Measurements from ENCODE around the gene TYW5. TPM values are rescaled to one million over a fixed set of nuclear protein-coding genes. Genes with fewer than 3 reads are reported as not detected.

Gene TYW5
- total RNA-seq, 5 donors from 2014 or later (not counting 1 experiment from before 2014, with no cell fraction given), result 7.9 to 13.1 (median 9.4) TPM

DNA sequence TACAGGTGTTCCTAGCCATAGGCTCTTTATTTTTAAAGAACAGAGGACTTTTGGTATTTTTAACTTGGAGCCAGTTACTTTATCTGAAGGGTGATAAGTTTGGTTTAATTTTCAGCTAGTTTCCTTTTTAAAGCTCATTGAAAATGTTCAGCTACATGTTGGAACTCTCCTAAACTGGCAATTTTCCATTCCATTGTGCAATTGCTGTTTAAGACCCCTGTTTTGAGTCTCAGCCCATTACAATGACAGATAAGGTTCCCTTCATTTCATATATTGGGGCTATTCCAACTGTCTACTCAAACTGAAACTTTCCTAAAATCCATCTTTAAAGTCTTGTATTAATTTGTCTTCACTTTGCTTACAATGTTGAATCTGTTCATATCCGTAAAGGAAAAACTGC, 11.7 kb upstream of the TYW5 start:
- H3K9me3 ChIP-seq, result no peaks in the 10 kb centered on the region
- no peak overlapping the region for H3K27ac ChIP-seq (ENCODE audit: low read length)
- H3K27me3 ChIP-seq (replicated peaks in 1 of 2; ENCODE audit: control insufficient read depth in 2 of 2, extremely low read depth in 1 of 2, insufficient read depth in 2 of 2, low read length in 1 of 2), result no peaks in the 10 kb centered on the region
- ChIA-PET POLR2A (no interaction called here), CTCF (no interaction called here)
- no peak overlapping the region for H3K4me3 ChIP-seq (ENCODE audit: control insufficient read depth in 1 of 2, extremely low read depth in 1 of 2, low read length in 1 of 2)
- Mint-ChIP-seq H3K9me3 (no peaks in the 10 kb centered on the region), H3K36me3 (peaks cover 39% of the 10 kb centered on the region), H3K4me3 (no peak overlapping the region), H3K27me3 (no peaks in the 10 kb centered on the region), H3K4me1 (no peaks in the 10 kb centered on the region), H3K27ac (peak overlapping the region in 1 of 2 donors; percentile 2)
- DNase-seq, result no peak
- ATAC-seq (replicated peaks in 1 of 4), result no peak
- H3K36me3 ChIP-seq (ENCODE audit: control insufficient read depth in 2 of 2, extremely low read depth in 1 of 2, insufficient read depth in 1 of 2, low read length in 1 of 2), result peaks cover 2 to 42% of the 10 kb centered on the region in 2 donors
- H3K4me1 ChIP-seq (ENCODE audit: control insufficient read depth in 1 of 2, extremely low read depth in 1 of 2, insufficient read depth in 2 of 2, low read length in 2 of 2), result no peaks in the 10 kb centered on the region
- WGBS (ENCODE audit: insufficient coverage), result no CpG with 5 or more reads among the region's 1 CpG

DNA sequence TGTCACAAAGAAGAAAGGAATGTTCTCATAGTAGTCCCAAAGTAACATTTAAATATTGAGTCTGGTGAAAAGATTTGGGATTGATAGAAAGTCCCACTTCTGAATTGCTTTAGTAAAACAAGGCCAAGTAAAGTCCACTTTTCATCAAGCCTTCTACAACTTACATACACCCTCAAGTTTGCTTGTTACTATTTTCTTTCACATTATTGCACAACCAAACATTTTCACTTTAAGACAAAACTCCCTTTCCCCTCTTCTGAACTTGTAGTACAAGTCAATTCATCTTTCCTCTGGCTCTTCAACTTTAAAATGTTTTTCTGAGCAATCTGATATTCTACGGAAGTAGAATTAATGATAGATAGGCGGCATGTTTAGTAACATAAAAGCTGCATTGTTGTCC, 11.1 kb upstream of the TYW5 start:
- Histone ChIP-seq H3K4me1 (ENCODE audit: control insufficient read depth in 1 of 2, extremely low read depth in 1 of 2, insufficient read depth in 2 of 2, low read length in 2 of 2) (no peaks in the 10 kb centered on the region), H3K4me3 (ENCODE audit: control insufficient read depth in 1 of 2, extremely low read depth in 1 of 2, low read length in 1 of 2) (no peak overlapping the region), H3K27ac (ENCODE audit: low read length) (no peak overlapping the region), H3K9me3 (no peaks in the 10 kb centered on the region), H3K27me3 (replicated peaks in 1 of 2; ENCODE audit: control insufficient read depth in 2 of 2, extremely low read depth in 1 of 2, insufficient read depth in 2 of 2, low read length in 1 of 2) (no peaks in the 10 kb centered on the region), H3K36me3 (ENCODE audit: control insufficient read depth in 2 of 2, extremely low read depth in 1 of 2, insufficient read depth in 1 of 2, low read length in 1 of 2) (peaks cover 2 to 48% of the 10 kb centered on the region in 2 donors)
- WGBS (ENCODE audit: insufficient coverage), result no CpG with 5 or more reads among the region's 2 CpGs
- Mint-ChIP-seq H3K36me3 (peaks cover 44% of the 10 kb centered on the region), H3K4me3 (no peak overlapping the region), H3K4me1 (no peaks in the 10 kb centered on the region), H3K27ac (no peak overlapping the region), H3K27me3 (no peaks in the 10 kb centered on the region), H3K9me3 (no peaks in the 10 kb centered on the region)
- ChIA-PET CTCF (interaction anchor here in 1 of 2 donors (0.7 kb wide), 1 partner anchor 66 kb away, joined by 3 read pairs; no protein-coding TSS in a partner anchor), POLR2A (no interaction called here)
- no peak for ATAC-seq (replicated peaks in 1 of 4)
- DNase-seq, result no peak

DNA sequence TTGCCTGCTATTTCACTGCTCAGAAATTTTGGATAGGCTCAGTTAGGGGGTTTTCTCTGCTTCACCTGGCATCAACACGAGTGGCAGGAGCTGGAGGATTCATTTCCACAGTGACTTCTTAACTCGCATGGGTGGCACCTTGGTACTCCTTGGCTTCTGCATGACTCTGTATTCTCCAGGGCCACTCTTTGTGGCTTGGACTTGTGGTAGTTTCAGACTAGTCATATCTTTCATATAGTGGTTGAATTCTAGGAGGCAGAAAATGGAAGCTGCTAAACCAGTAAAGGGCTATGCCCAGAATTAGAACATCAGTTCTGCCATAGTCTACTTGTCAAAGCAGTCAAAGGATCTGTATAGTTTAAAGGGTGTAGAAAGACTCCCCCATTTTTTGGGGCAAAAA, 6.9 kb upstream of the TYW5 start:
- no peaks in the 10 kb centered on the region for H3K27me3 Mint-ChIP-seq
- Histone ChIP-seq H3K4me3 (ENCODE audit: control insufficient read depth in 1 of 2, extremely low read depth in 1 of 2, low read length in 1 of 2) (no peak overlapping the region), H3K9me3 (no peaks in the 10 kb centered on the region), H3K27ac (ENCODE audit: low read length) (no peak overlapping the region), H3K36me3 (ENCODE audit: control insufficient read depth in 2 of 2, extremely low read depth in 1 of 2, insufficient read depth in 1 of 2, low read length in 1 of 2) (peaks cover 6 to 70% of the 10 kb centered on the region in 2 donors), H3K27me3 (replicated peaks in 1 of 2; ENCODE audit: control insufficient read depth in 2 of 2, extremely low read depth in 1 of 2, insufficient read depth in 2 of 2, low read length in 1 of 2) (no peaks in the 10 kb centered on the region), H3K4me1 (ENCODE audit: control insufficient read depth in 1 of 2, extremely low read depth in 1 of 2, insufficient read depth in 2 of 2, low read length in 2 of 2) (peaks cover 3 to 5% of the 10 kb centered on the region in 2 experiments)
- POLR2A ChIA-PET, result no interaction called here
- no peaks in the 10 kb centered on the region for H3K9me3 Mint-ChIP-seq
- CTCF ChIA-PET, result interaction anchor here in 1 of 2 donors (1.2 kb wide), 1 partner anchor 548 kb away, joined by 3 read pairs; the partner anchor contains the start of gene KCTD18
- H3K36me3 Mint-ChIP-seq, result peaks cover 49% of the 10 kb centered on the region
- DNase-seq, result no peak
- ATAC-seq (replicated peaks in 1 of 4), result no peak
- H3K27ac Mint-ChIP-seq, result no peak overlapping the region
- WGBS (ENCODE audit: insufficient coverage), result 74% methylated on average over 2 of the region's 2 CpGs
- no peak overlapping the region for H3K4me3 Mint-ChIP-seq
- peaks cover 14 to 15% (median 15%) of the 10 kb centered on the region in 3 donors for H3K4me1 Mint-ChIP-seq

DNA sequence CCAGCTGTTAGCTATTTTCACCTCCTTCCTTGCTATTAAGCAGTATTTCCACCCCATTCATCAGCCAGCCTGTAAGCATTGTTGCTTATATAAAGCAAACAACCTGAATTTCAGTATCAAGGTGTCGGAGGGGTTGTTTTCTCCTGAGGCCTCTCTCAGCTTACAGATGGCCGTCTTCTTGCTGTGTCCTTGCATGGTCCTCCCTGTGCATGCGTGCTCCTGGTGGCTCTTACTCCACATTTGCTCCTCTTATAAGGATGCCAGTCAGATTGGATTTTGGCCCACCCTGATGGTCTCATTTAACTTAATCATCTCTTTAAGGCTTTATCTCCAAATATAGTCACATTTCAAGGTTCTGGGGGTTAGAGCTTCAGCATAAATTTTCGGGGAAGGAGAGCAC, 2.7 kb upstream of the TYW5 start:
- no peak overlapping the region for H3K4me3 ChIP-seq (ENCODE audit: control insufficient read depth in 1 of 2, extremely low read depth in 1 of 2, low read length in 1 of 2)
- H3K9me3 Mint-ChIP-seq, result no peaks in the 10 kb centered on the region
- ChIA-PET POLR2A (no interaction called here), CTCF (interaction anchor here in 1 of 2 donors (0.6 kb wide), 1 partner anchor 11 kb away, joined by 3 read pairs; no protein-coding TSS in a partner anchor)
- peaks cover 20 to 28% of the 10 kb centered on the region in 2 experiments for H3K4me1 ChIP-seq (ENCODE audit: control insufficient read depth in 1 of 2, extremely low read depth in 1 of 2, insufficient read depth in 2 of 2, low read length in 2 of 2)
- DNase-seq (no peak), ATAC-seq (replicated peaks in 1 of 4) (no peak)
- H3K36me3 ChIP-seq (ENCODE audit: control insufficient read depth in 2 of 2, extremely low read depth in 1 of 2, insufficient read depth in 1 of 2, low read length in 1 of 2), result peaks cover 3 to 42% of the 10 kb centered on the region in 2 donors
- H3K27ac ChIP-seq (ENCODE audit: low read length), result no peak overlapping the region
- H3K4me1 Mint-ChIP-seq, result peaks cover 36 to 53% (median 49%) of the 10 kb centered on the region in 3 donors
- no peaks in the 10 kb centered on the region for H3K27me3 ChIP-seq (replicated peaks in 1 of 2; ENCODE audit: control insufficient read depth in 2 of 2, extremely low read depth in 1 of 2, insufficient read depth in 2 of 2, low read length in 1 of 2)
- H3K9me3 ChIP-seq, result no peaks in the 10 kb centered on the region
- peak overlapping the region in 1 of 3 donors; percentile 99 for H3K4me3 Mint-ChIP-seq
- H3K27ac Mint-ChIP-seq, result no peak overlapping the region
- H3K36me3 Mint-ChIP-seq, result peaks cover 24% of the 10 kb centered on the region
- H3K27me3 Mint-ChIP-seq, result no peaks in the 10 kb centered on the region
- 100% methylated on average over 1 of the region's 4 CpGs for WGBS (ENCODE audit: insufficient coverage)

DNA sequence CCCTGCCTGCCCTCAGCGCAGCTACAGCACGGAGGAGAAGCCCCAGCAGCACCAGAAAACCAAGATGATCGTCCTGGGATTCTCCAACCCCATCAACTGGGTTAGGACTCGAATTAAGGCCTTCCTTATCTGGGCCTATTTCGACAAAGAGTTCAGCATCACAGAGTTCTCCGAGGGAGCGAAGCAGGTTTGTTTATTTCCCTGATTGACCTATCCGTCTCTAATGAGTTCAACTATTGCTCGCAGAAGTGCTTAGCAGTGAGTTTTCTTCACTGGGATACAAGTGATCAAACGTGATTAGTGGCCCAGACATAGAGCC, 730 bp upstream of the TYW5 start:
- Histone ChIP-seq H3K36me3 (ENCODE audit: control insufficient read depth in 2 of 2, extremely low read depth in 1 of 2, insufficient read depth in 1 of 2, low read length in 1 of 2) (peaks cover under 1 to 25% of the 10 kb centered on the region in 2 donors), H3K4me1 (ENCODE audit: control insufficient read depth in 1 of 2, extremely low read depth in 1 of 2, insufficient read depth in 2 of 2, low read length in 2 of 2) (peaks cover 22 to 28% of the 10 kb centered on the region in 2 experiments), H3K27ac (ENCODE audit: low read length) (peak overlapping the region; percentile 65), H3K9me3 (no peaks in the 10 kb centered on the region), H3K27me3 (replicated peaks in 1 of 2; ENCODE audit: control insufficient read depth in 2 of 2, extremely low read depth in 1 of 2, insufficient read depth in 2 of 2, low read length in 1 of 2) (no peaks in the 10 kb centered on the region), H3K4me3 (ENCODE audit: control insufficient read depth in 1 of 2, extremely low read depth in 1 of 2, low read length in 1 of 2) (peak overlapping the region; percentile 81 to 98)
- CTCF ChIA-PET, result no interaction called here
- DNase-seq (peak in 1 of 35 experiments; percentile 14), ATAC-seq (replicated peaks in 1 of 4) (no peak)
- Mint-ChIP-seq H3K27me3 (no peaks in the 10 kb centered on the region), H3K4me1 (peaks cover 45 to 64% (median 60%) of the 10 kb centered on the region in 3 donors), H3K27ac (peak overlapping the region; percentile 90 to 95), H3K36me3 (peaks cover 12% of the 10 kb centered on the region), H3K4me3 (peak overlapping the region; percentile 97 to 99 (median 98)), H3K9me3 (no peaks in the 10 kb centered on the region)
- POLR2A ChIA-PET, result no interaction called here
- WGBS (ENCODE audit: insufficient coverage), result 2% methylated on average over 8 of the region's 10 CpGs

DNA sequence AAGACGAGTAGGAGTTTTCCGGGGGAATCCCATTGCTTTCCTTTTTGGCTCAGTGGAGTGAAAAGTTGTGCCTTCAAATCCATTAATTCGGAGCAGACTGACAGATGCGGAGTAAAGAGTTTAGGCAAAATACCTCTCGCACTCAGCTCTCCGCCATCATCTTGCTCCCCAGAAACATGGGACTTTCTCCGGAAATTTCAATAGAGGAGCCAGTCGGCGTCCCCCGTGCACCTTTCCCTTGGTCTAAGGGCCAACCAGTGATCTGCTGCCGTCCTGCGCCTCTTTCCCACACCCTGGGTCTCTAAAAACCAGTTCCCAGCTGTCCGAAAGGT, 318 bp downstream of the TYW5 start:
- no peaks in the 10 kb centered on the region for H3K27me3 Mint-ChIP-seq

More for the DNA sequence above, 318 bp downstream of the TYW5 start:
- H3K4me1 ChIP-seq (ENCODE audit: control insufficient read depth in 1 of 2, extremely low read depth in 1 of 2, insufficient read depth in 2 of 2, low read length in 2 of 2), result peaks cover 22 to 28% of the 10 kb centered on the region in 2 experiments
- Mint-ChIP-seq H3K27ac (peak overlapping the region; percentile 90 to 95), H3K9me3 (no peaks in the 10 kb centered on the region), H3K4me3 (peak overlapping the region; percentile 97 to 99 (median 98)), H3K4me1 (peaks cover 45 to 70% (median 67%) of the 10 kb centered on the region in 3 donors), H3K36me3 (peaks cover 11% of the 10 kb centered on the region)
- ChIA-PET POLR2A (no interaction called here), CTCF (no interaction called here)
- peak overlapping the region; percentile 65 for H3K27ac ChIP-seq (ENCODE audit: low read length)
- no peaks in the 10 kb centered on the region for H3K9me3 ChIP-seq
- no peaks in the 10 kb centered on the region for H3K27me3 ChIP-seq (replicated peaks in 1 of 2; ENCODE audit: control insufficient read depth in 2 of 2, extremely low read depth in 1 of 2, insufficient read depth in 2 of 2, low read length in 1 of 2)
- ATAC-seq (replicated peaks in 1 of 4) (peak; percentile 25 to 46 (median 32)), DNase-seq (peak in 1 of 35 experiments; percentile 12)
- H3K36me3 ChIP-seq (ENCODE audit: control insufficient read depth in 2 of 2, extremely low read depth in 1 of 2, insufficient read depth in 1 of 2, low read length in 1 of 2), result peaks cover 0 to 20% of the 10 kb centered on the region in 2 donors
- WGBS (ENCODE audit: insufficient coverage), result under 1% methylated on average over 12 of the region's 13 CpGs
- peak overlapping the region; percentile 81 to 98 for H3K4me3 ChIP-seq (ENCODE audit: control insufficient read depth in 1 of 2, extremely low read depth in 1 of 2, low read length in 1 of 2)

Measured in T-cell (primary cell).